GM18526 (cell line): Measurements from ENCODE around the gene ARFRP1.

ENCODE experiments used
- POLR2A ChIP-seq: IDR thresholded peaks from 3 replicates; pipeline ENCODE4 v1.6.1; 2011; ENCODE audit not compliant: insufficient read length; ENCODE audit errors: extremely low read depth

ARFRP1 gene

DNA sequence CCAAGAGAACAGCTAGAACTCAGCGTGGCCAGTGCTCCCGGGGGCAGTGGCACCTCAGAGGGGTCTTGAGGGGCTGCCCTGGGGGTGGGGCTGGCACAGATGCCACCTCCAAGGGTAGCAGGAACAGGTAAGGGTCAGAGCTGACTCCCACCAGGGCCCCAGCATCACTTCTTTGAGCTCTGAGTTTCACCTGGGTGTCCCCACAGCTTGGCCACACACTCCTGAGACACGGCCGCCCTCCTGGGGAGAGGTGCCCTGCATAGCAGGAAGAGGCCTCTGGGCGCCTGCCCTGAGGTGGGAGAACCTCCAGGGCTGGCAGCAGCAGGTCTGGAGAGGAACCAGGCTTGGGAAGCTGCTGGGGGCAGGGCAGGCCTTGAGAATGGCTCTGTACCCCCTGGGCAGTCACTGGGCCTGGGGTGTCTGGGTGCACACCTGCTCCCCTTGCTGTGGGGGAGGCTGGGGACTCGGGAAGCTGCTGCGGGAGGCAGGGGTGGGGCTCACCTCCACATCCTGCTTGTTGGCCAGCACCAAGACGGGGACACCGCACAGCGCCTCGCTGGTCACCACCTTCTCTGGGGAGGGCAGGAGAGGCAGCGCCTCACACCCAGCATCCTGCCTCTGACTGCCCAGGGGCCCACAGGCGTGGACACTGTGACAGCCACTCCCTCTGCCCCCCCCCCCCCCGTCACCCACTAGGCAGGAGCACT lies 6.3 kb downstream of the ARFRP1 start:
- TF ChIP-seq POLR2A, result no peak

DNA sequence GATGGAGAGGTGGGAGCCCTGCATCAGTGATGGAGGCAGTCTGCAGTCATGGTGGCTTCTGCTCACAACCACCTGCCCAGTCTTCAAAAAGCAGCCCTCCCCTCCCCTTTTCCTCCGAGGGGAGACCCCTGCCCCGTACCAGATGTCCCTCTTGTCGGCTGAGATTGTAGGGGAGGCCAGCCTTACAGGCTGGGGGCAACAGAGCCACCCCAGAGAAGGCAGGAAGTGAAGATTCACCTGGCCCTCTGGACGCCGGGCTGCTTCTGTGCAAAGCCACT lies 6.8 kb downstream of the ARFRP1 start:
- no peak for TF ChIP-seq POLR2A

DNA sequence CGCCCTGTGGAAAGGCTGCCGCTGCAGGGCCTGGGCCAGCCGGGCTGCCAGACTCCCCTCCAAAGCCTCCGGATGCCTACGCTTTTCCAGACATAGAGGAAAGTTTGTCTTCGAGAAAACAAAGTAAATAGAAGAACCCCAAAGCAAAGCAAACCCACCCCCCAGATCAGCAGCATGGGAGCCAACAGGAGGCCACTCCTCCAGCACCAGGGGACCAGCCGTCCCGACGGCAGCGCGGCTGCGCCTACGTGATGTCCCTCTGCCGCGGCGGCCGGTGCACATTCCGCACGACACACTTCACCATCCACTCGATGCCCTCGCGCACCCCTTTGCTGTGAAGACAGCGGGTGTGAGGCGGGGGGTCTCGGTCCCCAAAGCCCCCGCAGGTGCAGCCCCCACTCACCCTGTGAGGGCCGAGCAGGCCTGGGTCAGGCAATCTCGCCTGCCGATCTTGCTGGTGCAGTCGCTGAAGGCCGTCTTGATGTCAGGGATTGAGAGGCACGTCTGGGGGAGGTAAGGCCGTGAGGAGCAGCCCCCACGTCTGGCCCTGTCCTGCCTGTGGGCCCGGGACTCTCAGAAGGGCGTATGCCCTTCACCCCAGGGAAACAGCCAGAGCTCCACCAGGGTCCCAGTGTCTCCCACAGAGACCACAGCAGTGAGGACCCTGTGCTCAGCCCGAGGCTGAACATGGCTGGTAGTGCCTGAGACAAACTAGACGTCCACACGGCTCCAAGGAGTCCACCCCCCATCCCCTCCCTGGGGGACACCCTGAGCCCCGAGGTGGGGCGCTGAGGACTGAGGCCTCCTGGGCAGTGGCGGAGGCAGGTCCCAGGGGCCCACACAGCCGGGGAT lies 7.4 kb downstream of the ARFRP1 start:
- TF ChIP-seq POLR2A, result no peak

DNA sequence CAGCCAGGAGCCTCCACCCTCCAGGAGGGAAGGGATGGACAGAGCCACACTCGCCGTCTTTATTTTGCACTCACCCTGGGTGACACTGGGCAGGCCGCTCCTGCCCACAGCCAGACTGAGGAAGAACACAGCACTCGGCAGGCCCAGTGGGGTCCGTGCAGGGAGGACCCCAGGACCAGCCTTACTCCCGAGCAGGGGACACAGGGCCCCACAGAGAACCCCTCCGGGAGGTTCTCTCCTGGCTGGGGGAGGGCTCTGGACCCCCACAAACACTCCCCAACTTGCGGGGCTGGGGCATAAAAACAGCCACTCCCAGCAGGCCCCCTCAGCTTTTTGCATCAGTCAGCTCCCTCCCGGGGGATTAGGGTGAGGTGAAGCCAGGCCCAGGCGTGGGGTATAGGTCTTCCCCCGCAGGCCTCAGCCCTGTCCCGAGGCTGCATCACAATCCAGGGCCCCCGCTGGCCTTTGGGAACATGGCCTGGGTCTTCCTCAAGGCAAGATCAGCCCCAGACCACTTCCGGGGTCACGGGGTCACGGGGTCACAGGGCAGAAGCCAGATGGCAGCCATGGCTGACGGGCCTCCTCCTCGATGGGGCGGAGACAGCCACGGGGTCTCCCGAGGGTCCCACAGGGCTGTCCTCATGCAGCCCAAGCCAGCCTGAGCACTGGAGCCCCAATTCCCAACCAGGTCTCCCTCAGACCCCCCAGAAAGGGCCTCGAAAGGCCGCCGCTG lies 8.1 kb downstream of the ARFRP1 start:
- TF ChIP-seq POLR2A, result no peak

DNA sequence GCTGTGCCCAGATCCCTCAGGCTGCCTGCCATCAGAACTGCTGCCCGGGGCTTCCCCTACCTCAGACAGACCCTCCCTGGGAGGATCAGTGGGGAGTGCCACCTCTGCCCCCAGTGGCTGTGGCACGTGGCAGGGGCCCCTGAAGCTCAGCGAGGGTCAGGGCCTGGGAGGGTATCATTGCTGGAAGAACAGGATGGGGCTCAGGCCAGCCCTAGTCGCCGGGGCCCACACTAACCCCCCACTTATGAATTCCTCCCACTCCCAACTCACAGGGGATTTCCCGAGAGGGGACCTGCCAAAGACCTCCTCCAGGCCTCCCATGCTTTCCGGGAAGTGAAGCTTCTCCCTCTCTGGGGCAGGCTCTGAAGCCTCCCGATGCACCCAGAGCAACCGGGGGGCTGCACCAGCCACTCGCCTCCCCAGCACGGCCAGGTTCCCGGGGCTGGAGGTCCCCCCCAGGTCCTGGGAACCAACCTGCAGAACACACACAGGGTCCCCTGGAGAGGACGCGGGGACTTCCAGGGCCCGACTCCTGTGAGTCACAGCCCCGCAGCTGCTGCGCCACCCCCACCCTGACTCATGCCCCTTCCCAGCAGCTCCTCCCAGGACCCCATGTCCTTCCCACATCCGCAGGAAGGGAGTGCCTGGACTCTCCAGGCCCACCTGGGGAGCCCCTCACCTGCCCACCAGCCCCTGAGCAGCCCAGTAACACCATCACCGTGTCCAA lies 8.9 kb downstream of the ARFRP1 start:
- TF ChIP-seq POLR2A, result peak; percentile 11

DNA sequence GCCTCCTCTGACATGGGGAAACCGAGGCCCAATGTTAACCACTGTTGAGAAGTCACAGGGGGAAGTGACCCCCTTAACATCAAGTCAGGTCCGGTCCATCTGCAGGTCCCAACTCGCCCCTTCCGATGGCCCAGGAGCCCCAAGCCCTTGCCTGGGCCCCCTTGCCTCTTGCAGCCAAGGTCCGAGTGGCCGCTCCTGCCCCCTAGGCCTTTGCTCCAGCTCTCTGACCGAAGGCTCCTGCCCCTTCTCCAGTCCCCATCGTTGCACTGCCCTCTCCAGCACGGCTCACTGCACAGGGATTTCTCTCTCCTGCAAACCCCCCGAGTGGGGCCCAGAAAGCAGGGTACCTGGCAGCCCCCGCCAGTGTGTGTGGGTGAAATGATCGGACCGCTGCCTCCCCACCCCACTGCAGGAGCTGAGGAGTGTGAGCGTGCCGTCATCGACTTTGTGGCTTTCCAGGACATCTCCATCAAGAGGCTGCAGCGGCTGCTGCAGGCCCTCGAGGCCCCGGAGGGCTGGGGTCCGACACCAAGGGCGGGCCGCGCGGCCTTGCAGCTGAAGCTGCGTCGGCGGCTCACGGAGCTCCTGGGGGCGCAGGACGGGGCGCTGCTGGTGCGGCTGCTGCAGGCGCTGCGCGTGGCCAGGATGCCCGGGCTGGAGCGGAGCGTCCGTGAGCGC lies 9.8 kb downstream of the ARFRP1 start:
- TF ChIP-seq POLR2A, result no peak

DNA sequence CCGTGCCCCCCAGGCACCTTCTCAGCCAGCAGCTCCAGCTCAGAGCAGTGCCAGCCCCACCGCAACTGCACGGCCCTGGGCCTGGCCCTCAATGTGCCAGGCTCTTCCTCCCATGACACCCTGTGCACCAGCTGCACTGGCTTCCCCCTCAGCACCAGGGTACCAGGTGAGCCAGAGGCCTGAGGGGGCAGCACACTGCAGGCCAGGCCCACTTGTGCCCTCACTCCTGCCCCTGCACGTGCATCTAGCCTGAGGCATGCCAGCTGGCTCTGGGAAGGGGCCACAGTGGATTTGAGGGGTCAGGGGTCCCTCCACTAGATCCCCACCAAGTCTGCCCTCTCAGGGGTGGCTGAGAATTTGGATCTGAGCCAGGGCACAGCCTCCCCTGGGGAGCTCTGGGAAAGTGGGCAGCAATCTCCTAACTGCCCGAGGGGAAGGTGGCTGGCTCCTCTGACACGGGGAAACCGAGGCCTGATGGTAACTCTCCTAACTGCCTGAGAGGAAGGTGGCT lies 10.4 kb downstream of the ARFRP1 start:
- TF ChIP-seq POLR2A, result no peak

DNA sequence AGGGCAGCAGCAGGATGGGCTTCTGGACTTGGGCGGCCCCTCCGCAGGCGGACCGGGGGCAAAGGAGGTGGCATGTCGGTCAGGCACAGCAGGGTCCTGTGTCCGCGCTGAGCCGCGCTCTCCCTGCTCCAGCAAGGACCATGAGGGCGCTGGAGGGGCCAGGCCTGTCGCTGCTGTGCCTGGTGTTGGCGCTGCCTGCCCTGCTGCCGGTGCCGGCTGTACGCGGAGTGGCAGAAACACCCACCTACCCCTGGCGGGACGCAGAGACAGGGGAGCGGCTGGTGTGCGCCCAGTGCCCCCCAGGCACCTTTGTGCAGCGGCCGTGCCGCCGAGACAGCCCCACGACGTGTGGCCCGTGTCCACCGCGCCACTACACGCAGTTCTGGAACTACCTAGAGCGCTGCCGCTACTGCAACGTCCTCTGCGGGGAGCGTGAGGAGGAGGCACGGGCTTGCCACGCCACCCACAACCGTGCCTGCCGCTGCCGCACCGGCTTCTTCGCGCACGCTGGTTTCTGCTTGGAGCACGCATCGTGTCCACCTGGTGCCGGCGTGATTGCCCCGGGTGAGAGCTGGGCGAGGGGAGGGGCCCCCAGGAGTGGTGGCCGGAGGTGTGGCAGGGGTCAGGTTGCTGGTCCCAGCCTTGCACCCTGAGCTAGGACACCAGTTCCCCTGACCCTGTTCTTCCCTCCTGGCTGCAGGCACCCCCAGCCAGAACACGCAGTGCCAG lies 11.0 kb downstream of the ARFRP1 start, which contains the start of gene TNFRSF6B:
Gene TNFRSF6B, plus strand, starts transcription at position 25 of the 729 bp plus-strand sequence. Its CDS starts 116 bp downstream, at position 141.
- no peak for TF ChIP-seq POLR2A

DNA sequence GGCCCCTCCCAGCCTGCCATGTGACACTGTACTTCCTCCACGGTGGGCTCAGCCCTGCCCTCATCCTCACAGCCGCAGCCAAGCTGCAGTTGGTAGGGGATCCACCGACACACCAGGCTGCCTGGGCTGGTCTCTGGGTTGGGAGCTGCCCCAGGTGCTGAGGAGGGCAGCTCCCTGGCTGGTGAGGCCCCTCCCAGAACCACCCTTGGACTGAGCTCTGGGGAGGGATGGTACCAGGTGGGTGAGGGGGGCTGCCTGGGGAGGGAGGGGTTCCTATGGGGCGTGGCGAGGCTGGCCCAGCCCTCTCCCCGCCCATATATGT lies 11.5 kb downstream of the ARFRP1 start:
- TF ChIP-seq POLR2A, result no peak

DNA sequence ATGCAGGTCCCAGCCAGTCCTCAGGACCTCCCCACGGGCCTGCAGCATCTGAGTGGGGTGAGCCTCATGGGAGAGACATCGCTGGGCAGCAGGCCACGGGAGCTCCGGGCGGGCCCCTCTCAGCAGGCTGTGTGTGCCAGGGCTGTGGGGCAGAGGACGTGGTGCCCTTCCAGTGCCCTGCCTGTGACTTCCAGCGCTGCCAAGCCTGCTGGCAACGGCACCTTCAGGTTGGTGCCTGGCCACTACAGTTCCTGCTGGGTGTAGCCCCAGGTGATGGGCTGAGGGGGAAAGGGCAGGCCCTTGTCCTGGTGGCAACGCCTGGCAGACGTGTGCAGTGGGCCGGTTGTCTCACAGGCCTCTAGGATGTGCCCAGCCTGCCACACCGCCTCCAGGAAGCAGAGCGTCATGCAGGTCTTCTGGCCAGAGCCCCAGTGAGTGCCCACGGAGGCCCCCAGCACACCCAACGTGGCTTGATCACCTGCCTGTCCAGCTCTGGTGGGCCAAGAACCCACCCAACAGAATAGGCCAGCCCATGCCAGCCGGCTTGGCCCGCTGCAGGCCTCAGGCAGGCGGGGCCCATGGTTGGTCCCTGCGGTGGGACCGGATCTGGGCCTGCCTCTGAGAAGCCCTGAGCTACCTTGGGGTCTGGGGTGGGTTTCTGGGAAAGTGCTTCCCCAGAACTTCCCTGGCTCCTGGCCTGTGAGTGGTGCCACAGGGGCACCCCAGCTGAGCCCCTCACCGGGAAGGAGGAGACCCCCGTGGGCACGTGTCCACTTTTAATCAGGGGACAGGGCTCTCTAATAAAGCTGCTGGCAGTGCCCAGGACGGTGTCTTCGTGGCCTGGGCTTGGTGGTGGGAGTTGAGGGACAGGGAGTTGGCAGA lies 12.1 kb downstream of the ARFRP1 start:
- TF ChIP-seq POLR2A, result no peak

DNA sequence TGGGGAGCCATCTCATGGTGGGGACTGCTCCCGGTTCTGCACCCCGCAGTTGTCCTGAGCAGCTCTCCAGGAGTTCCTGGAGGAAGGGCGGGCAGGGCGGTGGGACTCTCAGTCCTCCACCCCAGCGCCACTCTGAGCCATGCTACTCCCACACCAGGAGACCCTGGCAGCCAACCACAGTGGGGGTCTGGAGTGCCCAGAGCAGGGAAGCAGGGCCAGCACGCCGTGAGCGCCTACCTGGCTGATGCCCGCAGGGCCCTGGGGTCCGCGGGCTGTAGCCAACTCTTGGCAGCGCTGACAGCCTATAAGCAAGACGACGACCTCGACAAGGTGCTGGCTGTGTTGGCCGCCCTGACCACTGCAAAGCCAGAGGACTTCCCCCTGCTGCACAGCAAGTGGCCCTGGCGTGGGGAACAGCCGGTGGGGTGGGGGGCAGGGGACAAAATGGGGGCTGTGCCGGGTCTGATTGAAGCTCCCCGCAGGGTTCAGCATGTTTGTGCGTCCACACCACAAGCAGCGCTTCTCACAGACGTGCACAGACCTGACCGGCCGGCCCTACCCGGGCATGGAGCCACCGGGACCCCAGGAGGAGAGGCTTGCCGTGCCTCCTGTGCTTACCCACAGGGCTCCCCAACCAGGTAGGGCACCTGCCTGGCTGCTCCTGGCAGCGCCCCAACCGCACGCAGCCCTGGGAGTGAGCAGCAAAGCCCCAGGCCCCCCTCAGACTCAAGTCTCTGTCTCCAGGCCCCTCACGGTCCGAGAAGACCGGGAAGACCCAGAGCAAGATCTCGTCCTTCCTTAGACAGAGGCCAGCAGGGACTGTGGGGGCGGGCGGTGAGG lies 13.0 kb downstream of the ARFRP1 start:
- TF ChIP-seq POLR2A, result no peak
